Common myeloid progenitor, CD34-positive (primary cell): ENCODE measurements around the gene IQCB1.

ENCODE experiments used
- CTCF ChIA-PET: fragments of 350-600 bp; sonication (Branson Sonifier 250); formaldehyde crosslinking; loops from one replicate; lab custom pipeline; 2021; ENCODE audit warnings: antibody characterized with exemption; lab: Charles Lee
- POLR2A ChIA-PET: fragments of 350-600 bp; sonication (Branson Sonifier 250); formaldehyde crosslinking; loops from one replicate; lab custom pipeline; 2021; ENCODE audit warnings: antibody characterized with exemption; lab: Charles Lee
- DNase-seq, 3 donors: peaks; one replicate each; pipeline versions ENCODE4 v3.0.0 to v3.0.0-alpha.2; 2013
- H3K27ac ChIP-seq, 2 experiments: 1 replicate in 1 of 2; 2 replicates in 1 of 2; pipeline ENCODE4 v1.7.0; 2013; ENCODE audit warnings: inconsistent platforms in 2 of 2, low read length in 2 of 2, mild to moderate bottlenecking in 2 of 2, low read depth in 1 of 2, moderate library complexity in 1 of 2; ENCODE audit not compliant: severe bottlenecking in 2 of 2, insufficient read depth in 1 of 2, poor library complexity in 1 of 2
- H3K27me3 ChIP-seq, 5 experiments: replicated peaks in 2 of 5; 1 replicate in 3 of 5; 2 replicates in 2 of 5; pipeline versions ENCODE4 v1.6.1 to v1.7.0; 2013; ENCODE audit warnings: low read length in 4 of 5, mild to moderate bottlenecking in 2 of 5, moderate library complexity in 2 of 5, inconsistent platforms in 1 of 5; ENCODE audit not compliant: insufficient read depth in 5 of 5, control insufficient read depth in 4 of 5
- H3K36me3 ChIP-seq, 4 experiments: 1 replicate in 2 of 4; 2 replicates in 2 of 4; pipeline versions ENCODE4 v1.6.1 to v1.7.0; 2013; ENCODE audit warnings: low read length in 3 of 4, control low read depth in 1 of 4, mild to moderate bottlenecking in 1 of 4; ENCODE audit not compliant: control insufficient read depth in 4 of 4, insufficient read depth in 4 of 4
- H3K4me1 ChIP-seq, 4 experiments: 1 replicate in 3 of 4; 2 replicates in 1 of 4; pipeline versions ENCODE4 v1.6.1 to v1.7.1; 2013; ENCODE audit warnings: low read length in 3 of 4, mild to moderate bottlenecking in 3 of 4, control low read depth in 1 of 4, inconsistent platforms in 1 of 4, moderate library complexity in 1 of 4; ENCODE audit not compliant: control insufficient read depth in 4 of 4, insufficient read depth in 4 of 4; ENCODE audit errors: control extremely low read depth in 1 of 4
- H3K4me3 ChIP-seq, 7 experiments: 1 replicate in 4 of 7; 2 replicates in 3 of 7; pipeline versions ENCODE4 v1.5.1 to v1.7.0; 2013; ENCODE audit warnings: mild to moderate bottlenecking in 7 of 7, low read length in 6 of 7, moderate library complexity in 6 of 7, inconsistent platforms in 2 of 7, low read depth in 2 of 7, control low read depth in 1 of 7; ENCODE audit not compliant: insufficient read depth in 4 of 7, control insufficient read depth in 1 of 7; ENCODE audit errors: extremely low read depth in 1 of 7
- H3K9me3 ChIP-seq, 5 experiments: 1 replicate in 4 of 5; 2 replicates in 1 of 5; pipeline versions ENCODE4 v1.6.1 to v1.7.1; 2013; ENCODE audit warnings: low read length in 4 of 5, mild to moderate bottlenecking in 2 of 5, inconsistent platforms in 1 of 5, low read depth in 1 of 5, moderate library complexity in 1 of 5; ENCODE audit not compliant: control insufficient read depth in 4 of 5, insufficient read depth in 2 of 5; ENCODE audit errors: control extremely low read depth in 1 of 5
- WGBS: methylation state at CpG from one replicate; pipeline ENCODE4 v1.1.5; 2013; ENCODE audit not compliant: insufficient coverage; 5-methylcytosine and 5-hydroxymethylcytosine counted together

Gene IQCB1

DNA sequence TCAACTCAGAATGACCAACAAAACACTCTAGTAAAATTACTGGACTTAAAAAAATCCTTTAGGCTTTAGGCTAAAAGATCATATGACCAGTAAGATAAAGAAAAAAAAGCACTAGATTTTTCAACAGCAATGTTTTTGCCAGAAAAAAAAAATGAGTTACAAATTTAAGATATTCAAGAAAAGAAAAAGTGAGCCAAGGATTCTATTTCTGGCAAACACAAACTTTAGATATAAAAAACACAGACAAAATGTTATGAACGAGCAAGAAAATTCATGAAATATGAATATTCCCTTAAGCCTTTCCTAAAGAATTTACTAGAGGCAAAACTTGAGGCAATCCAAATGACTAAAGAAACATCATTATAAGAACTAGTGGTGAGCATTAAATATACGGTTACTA is 94.0 kb downstream of the IQCB1 start:
- no CpG with 5 or more reads among the region's 2 CpGs for WGBS
- Histone ChIP-seq H3K4me1 (peaks cover 0 to 11% (median 0%) of the 10 kb centered on the region in 4 experiments), H3K27ac (no peak overlapping the region), H3K9me3 (peaks cover 0 to 8% (median 0%) of the 10 kb centered on the region in 5 experiments), H3K4me3 (no peak overlapping the region), H3K36me3 (peaks cover 0 to 5% (median 2%) of the 10 kb centered on the region in 4 experiments), H3K27me3 (no peaks in the 10 kb centered on the region)
- ChIA-PET CTCF (no interaction called here), POLR2A (no interaction called here)
- DNase-seq: no peak

DNA sequence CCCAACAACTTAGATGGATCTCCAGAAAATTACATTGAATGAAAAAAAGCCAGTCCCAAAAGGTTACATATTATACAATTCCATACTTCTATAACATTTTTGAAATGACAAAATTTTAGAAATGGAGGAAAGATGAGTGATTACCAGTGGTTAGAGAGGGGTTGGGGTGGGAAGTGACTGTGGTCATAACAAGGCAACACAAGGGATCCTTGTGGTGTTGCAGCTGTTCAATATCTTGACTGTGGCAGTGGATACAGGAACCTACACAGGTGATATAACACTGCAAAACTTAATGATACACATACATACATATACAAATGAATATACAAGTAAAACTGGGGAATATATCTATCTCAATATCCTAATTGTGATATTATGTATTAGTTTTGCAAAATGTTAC is 95.0 kb downstream of the IQCB1 start:
- H3K27ac ChIP-seq: no peak overlapping the region
- peaks cover 0 to 5% (median 2%) of the 10 kb centered on the region in 4 experiments for H3K36me3 ChIP-seq
- ChIA-PET CTCF (interaction anchor here (0.6 kb wide), 1 partner anchor 369 kb away, joined by 3 read pairs; no protein-coding TSS in a partner anchor), POLR2A (no interaction called here)
- peaks cover 0 to 8% (median 0%) of the 10 kb centered on the region in 5 experiments for H3K9me3 ChIP-seq
- peak in 2 of 3 donors; percentile 59 to 73 for DNase-seq
- no peak overlapping the region for H3K4me3 ChIP-seq
- no peaks in the 10 kb centered on the region for H3K27me3 ChIP-seq
- peaks cover 0 to 11% (median 0%) of the 10 kb centered on the region in 4 experiments for H3K4me1 ChIP-seq

DNA sequence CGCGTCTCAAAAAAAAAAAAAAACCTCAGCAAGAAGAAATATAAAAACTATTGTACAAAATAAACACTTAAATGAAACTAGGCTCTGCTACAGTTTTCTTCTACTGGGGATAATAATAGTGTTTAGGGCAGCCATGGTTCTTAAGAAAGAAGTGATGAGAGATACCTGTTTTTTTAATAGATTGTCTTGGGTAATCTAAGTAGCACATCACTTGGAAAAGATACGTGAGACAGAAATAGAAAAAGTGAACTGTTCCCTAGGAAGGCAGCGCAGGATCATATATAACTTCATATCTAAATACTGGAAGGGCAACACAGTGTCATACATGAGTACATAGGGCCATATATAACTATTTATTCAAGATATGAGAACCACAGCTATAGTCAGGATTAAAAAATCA is 97.2 kb downstream of the IQCB1 start:
- no CpG with 5 or more reads among the region's 4 CpGs for WGBS

DNA sequence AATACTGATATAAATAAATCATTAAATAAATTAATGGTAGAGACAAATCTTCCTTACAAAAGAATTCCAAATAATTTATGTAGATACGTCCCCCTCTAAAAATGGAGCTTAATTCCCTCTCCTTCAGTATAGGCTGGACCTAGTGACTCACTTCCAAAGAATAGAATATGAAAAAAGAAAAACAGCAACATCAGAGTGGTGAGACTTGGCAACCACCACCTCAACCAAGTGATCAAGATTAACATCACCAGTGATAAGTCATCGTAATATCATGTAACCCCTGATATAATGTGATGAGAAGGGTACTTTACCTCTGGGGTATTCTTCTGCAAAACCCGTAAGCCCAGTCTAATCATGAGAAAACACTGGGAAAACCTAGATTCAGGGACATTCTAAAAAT is 98.7 kb downstream of the IQCB1 start:
- ChIA-PET POLR2A (no interaction called here), CTCF (no interaction called here)
- peaks cover 0 to 5% (median under 1%) of the 10 kb centered on the region in 4 experiments for H3K36me3 ChIP-seq
- no peak for DNase-seq
- no peak overlapping the region for H3K4me3 ChIP-seq
- H3K27ac ChIP-seq: no peak overlapping the region
- WGBS: no CpG with 5 or more reads among the region's 3 CpGs
- peaks cover 0 to 11% (median 0%) of the 10 kb centered on the region in 4 experiments for H3K4me1 ChIP-seq
- H3K9me3 ChIP-seq: no peaks in the 10 kb centered on the region
- no peaks in the 10 kb centered on the region for H3K27me3 ChIP-seq

More for the DNA sequence above, 97.2 kb downstream of the IQCB1 start:
- Histone ChIP-seq H3K36me3 (peaks cover 0 to 5% (median under 1%) of the 10 kb centered on the region in 4 experiments), H3K9me3 (peaks cover 0 to 6% (median 0%) of the 10 kb centered on the region in 5 experiments), H3K4me3 (no peak overlapping the region), H3K27ac (no peak overlapping the region), H3K4me1 (peaks cover 0 to 11% (median 0%) of the 10 kb centered on the region in 4 experiments), H3K27me3 (no peaks in the 10 kb centered on the region)
- POLR2A ChIA-PET: no interaction called here
- no peak for DNase-seq
- CTCF ChIA-PET: no interaction called here

DNA sequence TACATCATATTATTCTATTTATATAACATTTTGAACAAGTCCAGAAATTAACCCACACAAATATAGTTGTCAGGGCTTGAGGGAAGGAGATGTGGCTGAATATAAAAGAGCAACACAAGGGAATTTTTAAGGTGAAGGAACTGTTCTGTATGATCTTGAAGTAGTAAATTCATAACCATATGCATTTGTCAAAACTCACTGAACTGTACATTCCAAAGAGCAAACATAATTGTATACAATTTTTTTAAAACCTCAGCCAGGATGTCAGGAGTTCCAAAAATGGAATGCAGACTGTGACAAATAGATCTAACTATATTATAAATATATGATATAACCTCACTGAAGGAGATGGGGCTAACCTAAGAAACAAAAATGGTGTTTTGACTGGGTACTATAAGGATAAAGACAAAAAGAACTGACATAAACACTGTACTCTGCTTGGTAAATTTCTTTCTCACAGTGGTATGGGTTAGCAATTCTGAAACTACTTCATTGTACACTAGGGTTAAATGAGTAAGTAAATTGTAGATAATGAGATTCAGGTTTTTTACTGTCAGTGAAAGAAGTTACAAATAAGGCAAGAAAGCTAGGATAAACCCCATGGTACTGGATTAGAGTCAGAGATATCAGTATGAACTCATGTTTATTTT is 99.7 kb downstream of the IQCB1 start:
- Histone ChIP-seq H3K36me3 (peaks cover 0 to 8% (median 2%) of the 10 kb centered on the region in 4 experiments), H3K4me1 (peaks cover 0 to 11% (median 0%) of the 10 kb centered on the region in 4 experiments), H3K27me3 (no peaks in the 10 kb centered on the region), H3K9me3 (no peaks in the 10 kb centered on the region), H3K4me3 (no peak overlapping the region), H3K27ac (no peak overlapping the region)
- DNase-seq: no peak
- CTCF ChIA-PET: no interaction called here
- POLR2A ChIA-PET: no interaction called here

DNA sequence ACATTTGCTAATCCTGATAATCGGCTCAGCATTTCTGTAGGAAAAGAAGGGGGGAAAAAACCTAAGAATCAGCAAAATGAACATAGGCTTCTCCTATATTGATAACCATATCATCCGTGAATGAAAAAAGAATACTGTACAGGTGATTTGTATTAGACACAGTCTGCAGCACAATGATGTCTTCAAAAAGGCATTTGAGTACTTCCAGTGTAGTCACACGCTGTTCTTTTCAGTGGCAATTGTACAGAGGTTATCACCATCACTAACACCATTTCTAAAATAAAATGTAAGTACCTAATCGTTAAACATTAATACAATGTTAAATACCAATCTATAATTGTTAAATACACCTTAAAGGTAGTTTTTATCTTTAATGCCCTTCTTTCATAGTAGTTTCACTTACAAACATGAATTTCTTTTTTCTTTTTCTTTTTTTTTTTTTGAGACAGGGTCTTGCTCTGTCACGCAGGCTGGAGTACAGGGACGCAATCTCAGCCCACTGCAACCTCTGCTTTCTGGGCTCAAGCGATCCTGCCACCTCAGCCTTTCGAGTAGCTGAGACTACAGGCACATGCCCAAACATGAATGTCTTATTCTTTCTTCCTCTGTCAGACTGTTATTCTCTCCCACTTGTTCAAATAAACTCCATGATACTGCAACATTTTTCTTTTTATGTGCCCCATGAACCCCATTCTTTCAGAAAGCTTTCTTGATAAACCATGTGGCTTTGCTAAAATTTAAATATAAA is 103.7 kb downstream of the IQCB1 start:
- ChIA-PET CTCF (no interaction called here), POLR2A (no interaction called here)
- H3K4me1 ChIP-seq: no peaks in the 10 kb centered on the region
- 98% methylated on average over 5 of the region's 8 CpGs for WGBS
- H3K27me3 ChIP-seq: no peaks in the 10 kb centered on the region
- DNase-seq: no peak
- H3K9me3 ChIP-seq: no peaks in the 10 kb centered on the region
- H3K36me3 ChIP-seq: peaks cover 0 to 25% (median 12%) of the 10 kb centered on the region in 4 experiments
- no peak overlapping the region for H3K27ac ChIP-seq
- H3K4me3 ChIP-seq: no peak overlapping the region

DNA sequence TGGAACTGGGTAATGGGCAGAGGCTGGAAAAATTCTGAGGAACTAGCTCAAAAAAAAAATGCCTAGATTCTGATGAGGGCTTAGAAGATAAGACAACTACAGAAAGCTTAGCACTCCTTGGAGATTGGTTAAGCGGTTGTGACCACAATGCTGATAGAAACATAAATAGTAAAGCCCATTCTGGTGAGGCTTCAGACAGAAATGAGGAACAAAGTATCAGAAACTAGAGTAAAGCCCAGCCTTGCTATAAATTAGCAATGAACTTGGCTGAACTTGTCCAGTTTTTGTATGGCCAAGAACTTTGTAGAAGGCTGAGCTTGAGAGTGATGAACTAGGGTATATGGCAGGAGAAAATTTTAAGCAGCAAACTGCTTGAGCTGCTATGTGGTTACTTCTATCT is 110.7 kb downstream of the IQCB1 start:
- H3K27me3 ChIP-seq: no peaks in the 10 kb centered on the region
- DNase-seq: peak; percentile 49 to 81 (median 68)
- no peak overlapping the region for H3K27ac ChIP-seq
- no peaks in the 10 kb centered on the region for H3K9me3 ChIP-seq
- no peak overlapping the region for H3K4me3 ChIP-seq
- H3K4me1 ChIP-seq: peaks cover 0 to 26% (median 2%) of the 10 kb centered on the region in 4 experiments
- POLR2A ChIA-PET: no interaction called here
- CTCF ChIA-PET: no interaction called here
- 50% methylated on average over 1 of the region's 1 CpG for WGBS
- peaks cover 23 to 78% (median 47%) of the 10 kb centered on the region in 4 experiments for H3K36me3 ChIP-seq
